C1 segment of cervical spinal cord (tissue), 14 donors: ENCODE measurements around the gene MTERF2.
A peak's percentile ranks its signal among the peaks of the same experiment; 100 is the strongest.

Experiments
- DNase-seq, 14 donors: peaks; one replicate each; lab custom pipeline; 2025; lab: John Stamatoyannopoulos, UW

Gene MTERF2

DNA sequence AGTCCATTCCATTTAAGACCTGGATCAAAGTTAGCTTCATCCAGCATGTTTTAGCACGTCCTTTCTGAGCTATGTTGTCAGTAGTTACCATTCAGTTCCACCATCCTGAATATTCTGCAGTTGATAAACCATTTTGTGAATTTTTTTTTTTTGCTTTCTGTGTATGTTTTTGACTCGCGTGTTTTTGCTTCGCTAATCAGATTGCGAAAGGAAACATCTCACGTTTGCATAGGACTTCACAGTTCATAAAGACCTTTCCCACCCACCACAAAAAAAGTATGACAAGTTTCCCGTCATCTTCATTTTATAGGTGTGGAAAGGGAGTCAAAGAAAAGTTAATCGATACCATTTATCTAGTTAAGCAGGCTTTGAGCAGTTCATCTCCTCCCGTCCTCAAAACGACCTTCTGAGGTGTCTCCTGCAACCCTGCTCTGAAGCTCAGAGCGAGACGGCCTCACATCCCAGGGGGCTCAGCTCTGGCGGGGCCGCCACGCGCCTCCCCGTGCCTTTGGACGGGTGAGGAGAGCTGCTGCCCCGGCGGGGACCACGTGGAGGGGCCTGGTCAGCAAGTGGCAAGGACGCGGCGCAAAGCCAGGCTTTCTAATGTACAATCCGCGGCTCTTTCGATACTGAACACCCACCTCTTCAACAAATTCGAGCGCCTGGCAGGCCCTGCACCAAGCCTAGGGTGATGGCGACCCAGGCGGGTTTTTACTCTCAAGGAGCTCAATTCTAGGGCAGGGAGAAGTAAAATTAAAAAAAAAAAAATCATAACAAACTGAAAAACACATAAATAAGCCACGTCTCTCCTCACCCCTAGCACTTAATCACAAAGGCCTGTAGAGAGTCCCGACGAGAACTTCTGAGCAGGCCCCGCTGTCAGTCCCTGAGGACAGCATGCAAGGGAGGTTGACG lies 32.2 kb downstream of the MTERF2 start:
- DNase-seq = peak in 9 of 14 donors; percentile 31 to 53 (median 43)

DNA sequence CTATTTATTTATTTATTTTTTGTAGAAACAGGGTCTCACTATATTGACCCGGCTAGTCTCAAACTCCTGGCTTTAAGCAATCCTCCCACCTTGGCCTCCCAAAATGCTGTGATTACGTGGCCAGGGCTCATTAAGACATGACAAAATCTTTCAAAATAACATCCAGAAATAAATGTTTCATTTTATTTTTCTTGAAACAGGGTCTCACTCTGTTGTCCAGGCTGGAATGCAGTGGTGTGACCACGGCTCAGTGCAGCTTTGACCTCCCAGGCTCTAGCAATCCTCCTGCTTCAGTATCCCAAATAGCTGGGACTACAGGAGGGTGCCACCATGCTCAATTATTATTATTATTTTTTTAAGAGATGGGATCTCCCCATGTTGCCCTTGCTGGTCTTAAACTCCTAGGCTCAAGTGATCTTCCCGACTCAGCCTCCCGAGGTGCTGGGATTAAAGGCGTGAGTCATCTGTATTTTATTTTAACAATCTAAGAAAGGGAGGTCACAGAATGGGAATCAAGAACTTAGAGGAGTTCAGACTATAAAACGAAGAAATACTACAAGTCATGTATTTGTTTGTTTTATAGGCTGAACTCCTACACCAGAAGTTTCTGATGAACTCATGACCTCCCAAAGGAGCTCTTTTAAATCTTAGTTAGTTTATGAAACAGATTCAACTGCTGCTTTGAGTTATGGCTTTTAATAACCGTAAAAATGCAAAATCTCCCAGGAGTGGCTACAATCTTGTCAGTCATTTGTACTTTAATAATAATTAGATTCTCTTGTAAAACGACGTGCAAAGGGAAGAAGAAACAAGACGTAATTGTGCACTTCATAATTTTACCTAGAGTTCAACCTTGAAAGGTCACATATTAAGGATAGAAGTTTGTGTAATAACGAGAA lies 33.3 kb downstream of the MTERF2 start:
- no peak for DNase-seq

DNA sequence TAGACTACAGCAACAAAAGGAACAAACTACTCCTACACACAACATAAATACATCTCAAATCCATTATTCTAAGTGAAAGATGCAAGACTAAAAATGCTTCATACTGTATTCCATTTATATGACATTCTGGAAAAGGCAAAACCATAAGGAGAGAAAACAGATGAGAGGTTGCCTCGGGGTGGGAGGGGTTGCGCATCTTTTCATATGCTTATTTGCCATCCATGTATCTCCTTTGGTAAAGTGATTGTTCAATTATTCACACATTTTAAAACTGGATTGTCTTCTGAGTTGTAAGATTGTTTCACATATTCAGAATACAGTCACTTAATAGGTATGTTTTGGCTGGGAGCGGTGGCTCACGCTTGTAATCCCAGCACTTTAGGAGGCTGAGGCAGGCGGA lies 36.4 kb downstream of the MTERF2 start:
- no peak for DNase-seq

DNA sequence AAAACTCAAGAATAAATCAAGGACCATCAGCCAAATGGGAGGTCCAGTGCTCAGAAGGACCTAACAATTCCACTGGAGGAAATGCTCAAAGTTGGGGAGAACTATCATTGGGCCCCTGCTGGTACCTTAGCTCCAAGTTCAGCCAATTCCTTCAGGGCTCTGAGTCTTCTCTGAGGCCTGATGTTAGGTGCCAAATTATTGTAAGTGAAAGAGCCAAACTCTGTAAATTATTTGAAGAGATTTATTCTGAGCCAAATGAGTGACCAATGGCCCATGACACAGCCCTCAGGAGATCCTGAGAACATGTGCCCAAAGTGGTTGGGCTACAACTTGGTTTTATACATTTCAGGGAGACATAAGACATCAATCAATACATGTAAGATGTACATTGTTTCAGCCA lies 39.5 kb downstream of the MTERF2 start:
- no peak for DNase-seq

DNA sequence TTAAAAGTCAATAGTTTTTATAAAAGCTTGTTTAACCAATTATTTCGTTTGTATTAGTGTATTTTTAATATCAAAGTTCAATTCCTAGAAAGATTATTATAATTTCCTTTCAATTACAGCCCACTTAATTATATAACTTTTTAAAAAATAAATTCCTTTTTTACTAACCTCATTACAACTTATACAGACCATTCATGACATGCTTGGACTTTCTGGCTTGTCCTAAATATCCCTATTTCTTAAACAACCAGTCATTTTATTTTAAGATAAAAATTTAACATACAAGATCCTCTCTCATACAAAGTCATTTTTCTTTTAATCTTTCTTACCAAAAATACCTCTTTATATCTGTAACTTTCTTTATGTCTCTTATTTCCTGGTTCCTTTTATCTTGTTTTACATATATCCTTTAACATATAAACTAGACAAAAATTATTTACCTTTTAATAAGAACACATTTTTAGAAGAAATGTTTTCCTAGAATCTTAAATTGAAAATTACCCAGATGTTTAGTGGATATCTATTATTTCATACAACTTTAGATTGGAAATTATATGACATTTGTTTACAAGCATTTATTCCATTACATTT lies 41.6 kb downstream of the MTERF2 start:
- DNase-seq = no peak

DNA sequence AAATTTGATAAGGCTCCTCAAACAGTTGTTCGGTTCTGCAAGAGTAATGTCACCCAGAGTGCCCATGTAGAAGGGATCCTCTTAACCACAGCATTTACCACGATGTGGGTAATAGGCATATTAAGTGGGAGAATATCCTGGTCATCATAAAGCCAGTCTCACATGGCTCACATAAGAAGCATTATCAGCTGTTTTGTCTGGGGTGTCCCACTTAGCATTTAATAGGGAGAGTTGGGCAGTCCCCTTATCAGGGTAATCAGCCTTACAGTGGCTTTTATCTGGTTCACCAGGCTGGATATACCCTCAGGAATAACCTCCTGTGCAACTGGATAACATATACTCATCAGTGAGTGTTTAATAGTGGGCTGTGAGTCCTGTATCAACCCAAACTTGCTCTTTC lies 44.2 kb downstream of the MTERF2 start:
- no peak for DNase-seq

DNA sequence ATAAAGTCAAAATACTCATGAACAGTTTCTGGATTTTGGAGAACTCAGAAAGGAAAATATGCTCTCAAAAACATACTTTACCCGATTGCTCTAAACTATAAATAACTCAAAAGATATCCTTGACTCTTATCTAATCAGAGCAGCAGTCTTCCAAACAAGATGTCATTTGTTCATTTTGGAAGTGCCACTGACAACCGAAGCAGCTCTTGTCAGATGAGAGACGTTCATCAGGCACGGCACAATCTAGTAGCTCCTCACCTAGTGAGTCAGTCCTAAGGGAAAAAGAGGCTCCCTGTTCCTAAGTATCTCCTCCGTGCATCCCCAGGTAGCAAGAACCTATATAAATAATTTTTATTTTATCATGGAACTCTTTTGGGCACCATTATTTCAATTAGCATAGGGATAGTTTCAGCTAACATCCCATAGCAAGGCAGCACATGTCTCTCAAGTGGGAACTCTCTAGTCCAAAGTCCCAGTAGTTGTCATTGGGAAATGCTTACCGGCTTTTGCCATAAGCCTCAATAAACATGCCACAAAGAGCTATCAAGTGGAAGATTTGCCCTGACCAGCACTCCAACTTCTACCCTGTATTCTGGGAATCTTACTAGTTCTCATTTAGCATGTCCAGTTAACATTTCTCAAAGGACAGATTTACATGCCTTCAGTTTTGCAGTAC lies 45.3 kb downstream of the MTERF2 start:
- DNase-seq = no peak

DNA sequence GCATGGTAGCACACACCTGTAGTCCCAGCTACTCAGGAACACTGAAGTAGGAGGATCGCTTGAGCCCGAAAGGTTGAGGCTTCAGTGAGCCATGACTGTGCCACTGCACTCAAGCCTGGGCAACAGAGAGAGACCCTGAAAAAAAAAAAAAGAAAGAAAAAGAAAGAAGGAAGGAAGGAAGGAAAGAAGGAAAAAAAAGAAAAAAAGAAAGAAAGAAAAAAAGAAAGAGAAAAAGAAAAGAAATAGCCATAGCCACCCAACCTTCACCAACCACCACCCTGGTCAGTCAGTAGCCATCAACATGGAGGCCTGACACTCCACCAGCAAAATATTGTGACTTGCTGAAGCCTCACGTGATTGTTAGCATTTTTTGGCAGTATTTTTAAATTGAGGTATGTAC lies 52.7 kb downstream of the MTERF2 start:
- no peak for DNase-seq
